HuH-7.5 (cell line): ENCODE results near the gene GLDN.

Experiments
- DNase-seq: peaks from one replicate; pipeline ENCODE4 v3.0.0; 2011; ENCODE audit warnings: low spot score

Gene GLDN

DNA sequence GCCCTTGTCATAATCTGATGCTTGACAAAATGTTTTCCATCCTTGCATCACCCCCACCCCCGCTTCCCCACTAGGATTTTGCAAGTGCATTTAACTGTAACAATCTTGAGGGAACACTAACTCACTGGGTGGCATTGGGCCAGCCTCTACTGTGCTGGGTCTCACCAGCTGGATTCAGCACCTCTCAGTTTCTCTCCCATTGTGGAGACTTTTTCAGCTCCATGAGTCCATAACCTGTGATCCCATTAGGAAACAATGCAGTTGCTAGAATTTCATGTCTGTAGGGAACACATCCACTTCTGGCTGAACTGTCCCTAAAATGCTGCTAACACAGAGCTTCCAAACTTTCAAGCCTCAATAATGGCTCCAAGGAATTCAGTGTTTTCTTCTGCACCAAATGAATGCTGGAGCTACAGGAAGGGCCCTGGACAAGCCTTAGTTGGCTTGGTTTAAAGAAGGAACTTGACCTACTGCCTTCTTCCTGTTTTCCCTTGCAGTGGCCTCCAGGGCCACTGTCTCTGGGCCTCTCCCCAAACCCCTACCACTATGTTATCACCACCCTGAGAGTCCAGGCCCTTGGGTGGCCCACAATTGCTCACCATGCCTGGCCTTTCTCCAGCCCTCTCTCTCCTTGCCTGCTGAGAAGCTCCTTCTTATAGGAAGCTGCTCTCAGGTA is 18.7 kb upstream of the GLDN start:
- no peak for DNase-seq

DNA sequence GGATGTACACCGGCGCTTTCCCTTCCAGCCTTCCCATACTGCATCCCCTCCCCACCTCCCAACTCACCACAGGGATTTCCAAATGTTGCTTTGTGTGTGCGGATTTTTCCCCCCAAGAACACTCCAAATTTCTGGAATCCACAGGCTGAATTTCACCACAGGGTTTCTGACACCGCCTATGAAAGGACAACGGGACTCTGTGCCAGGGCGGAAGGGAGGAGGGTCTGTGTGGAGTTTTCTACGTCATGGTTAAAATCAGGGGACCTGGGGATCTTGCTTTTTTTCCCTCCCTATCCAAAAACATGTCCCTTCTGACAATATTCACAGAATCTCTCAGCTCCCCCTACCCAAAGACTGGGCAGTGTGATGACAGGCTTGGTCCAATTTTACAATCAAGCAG is 17.7 kb upstream of the GLDN start:
- DNase-seq: no peak

DNA sequence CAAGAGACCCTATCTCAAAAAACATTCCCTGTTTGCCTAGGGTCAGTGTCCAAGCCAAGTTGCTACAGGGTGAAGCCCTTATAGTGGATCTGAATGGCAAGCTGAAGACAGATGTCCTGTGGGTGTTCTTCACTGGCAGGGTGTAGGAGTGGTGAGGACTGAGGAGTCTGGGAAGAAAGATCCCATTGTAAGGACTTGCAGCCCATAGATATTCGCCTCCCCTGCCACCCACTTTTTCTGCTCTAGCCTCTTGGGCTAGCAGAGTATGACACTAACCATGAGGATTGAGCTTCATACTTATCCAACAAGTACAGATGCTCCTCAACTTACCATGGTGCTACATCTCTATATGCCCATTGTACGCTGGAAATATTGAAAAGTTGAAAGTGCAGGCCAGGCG is 16.3 kb upstream of the GLDN start:
- no peak for DNase-seq

DNA sequence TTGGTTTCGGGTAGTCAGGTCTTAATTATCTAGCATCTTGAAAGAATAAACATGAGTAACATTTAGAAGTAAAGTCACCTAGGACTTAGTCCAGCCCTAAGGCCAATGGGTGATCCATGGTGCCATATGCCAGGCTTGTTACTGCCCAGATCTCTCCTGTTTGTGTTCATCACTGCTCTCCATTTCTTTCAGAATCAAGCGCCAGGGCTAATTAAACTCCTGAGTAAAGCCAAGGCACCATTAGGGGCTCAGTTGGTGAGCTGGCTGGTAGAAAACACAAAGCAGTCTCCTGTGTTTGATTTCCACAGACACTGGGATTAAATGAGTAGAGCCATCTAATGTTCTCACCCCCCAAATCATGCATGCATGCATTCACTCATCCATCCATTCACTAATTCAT is 14.4 kb upstream of the GLDN start:
- no peak for DNase-seq

DNA sequence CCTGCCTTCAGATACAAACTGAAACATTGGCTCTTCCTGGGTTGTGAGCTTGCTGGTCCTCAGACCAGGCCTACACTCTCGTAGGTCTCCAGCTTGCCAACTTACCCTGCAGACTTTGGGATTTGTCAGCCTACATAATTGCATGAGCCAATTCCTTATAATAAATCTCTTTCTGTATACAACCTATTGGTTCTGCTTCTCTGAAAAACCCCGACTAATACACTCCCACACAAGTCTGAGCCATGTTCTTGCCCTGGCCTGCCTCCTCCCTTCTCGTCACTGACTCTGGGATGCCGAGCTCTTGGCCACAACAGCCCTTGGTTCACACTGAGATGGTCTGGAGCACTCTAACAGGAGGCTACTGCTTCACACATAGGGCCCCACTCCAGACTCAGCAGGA is 12.5 kb upstream of the GLDN start:
- no peak for DNase-seq

DNA sequence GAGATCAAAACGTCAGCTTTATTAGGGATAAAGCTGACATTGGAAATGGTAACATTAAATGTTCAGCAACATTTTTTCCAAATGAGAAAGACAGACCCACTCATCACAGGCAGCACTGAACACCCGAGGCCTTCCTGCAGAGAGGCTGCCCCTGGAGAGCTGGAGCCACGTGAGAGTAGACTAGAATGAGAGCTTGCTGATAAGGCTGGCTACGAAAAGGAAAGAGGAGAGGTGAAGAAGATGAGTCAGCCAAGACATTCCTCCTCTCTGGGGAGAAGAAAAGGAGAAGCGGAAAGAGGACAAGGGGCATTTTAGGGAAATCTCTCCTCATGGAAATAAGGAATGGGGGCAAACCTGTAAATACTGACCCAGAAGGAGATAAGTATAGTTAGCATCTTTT is 10.3 kb upstream of the GLDN start:
- no peak for DNase-seq

DNA sequence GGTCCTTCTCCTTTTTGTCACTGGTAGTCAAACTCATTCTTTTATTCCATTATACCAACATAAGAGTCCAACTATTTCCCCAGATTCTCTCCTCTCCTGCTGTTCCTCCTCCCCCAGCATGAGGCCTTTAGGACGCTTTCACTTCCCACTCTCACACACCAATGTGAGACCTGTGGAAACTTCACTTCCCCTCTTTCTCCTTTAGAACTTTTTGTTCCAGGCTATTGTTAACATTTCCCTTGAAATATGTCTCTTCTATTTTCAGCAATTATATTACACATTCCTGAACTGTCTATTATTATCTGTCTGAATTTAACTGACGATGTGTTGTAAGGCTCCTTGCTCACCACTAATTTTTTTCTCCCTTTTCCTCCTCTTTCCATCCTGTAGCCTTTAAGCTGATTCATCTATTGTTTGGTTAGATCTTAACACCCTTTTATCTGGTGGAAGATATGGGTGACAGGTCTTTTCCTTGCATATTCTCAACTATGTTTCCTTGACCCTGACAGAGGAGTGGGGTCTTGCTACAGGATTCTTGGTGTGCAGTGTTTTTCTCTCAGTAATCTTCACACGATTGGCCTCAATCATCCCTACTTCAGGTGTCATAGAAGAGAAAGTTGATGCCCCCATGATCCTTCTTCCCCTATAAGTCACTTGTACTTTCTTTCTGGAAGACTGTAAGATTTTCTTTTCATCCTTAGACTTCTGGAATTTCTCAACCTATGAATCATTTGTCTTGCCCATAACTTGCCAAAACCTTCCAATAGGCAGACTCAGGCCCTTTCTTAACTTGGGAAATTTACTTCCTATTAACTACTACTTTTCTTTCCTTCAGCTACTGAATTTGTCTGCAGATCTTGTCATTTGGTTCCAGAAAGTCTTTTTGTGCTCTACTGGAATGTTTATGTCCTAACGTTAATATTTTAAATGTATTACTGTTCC is 9.0 kb upstream of the GLDN start:
- no peak for DNase-seq

DNA sequence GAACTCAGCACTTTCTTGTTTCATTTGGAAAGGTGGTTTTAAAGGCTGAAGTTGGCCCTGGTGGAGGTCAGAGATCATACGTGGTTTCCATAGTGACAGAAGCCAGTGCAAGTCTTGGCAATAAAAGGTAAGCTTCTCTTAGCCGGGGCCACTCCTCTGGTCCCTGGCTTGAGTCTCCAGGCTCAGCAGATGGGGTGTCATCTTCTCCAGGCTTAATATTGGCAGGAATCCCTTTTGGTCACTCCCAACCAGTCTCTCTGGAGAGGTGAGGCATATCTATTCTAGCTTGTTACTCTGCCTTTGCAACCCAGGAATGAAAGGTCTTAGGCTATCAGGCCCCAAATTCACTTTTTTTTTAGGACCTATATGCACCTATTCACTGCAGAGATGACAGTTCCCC is 7.9 kb upstream of the GLDN start:
- no peak for DNase-seq

DNA sequence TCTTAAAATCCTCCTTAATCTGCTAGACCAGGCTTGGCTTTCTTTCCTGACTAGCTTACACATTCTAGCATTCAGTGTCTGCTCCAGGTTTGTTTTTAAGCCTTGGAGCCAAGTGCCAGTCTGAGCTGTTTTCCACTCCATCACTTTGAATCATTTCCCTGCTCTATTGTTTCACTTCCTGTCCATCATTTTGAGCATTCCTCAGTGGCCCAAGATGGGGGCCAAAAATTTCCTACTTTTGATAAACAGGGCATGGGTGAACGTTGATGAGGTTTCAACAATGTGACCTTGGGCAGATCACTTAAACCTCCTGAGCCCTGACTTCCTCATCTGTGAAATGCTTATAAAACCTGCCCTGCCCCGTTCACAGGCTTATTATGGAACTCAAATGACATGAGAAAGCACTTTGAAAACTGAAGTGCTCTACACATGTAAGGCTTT is 7.4 kb upstream of the GLDN start:
- DNase-seq: no peak

DNA sequence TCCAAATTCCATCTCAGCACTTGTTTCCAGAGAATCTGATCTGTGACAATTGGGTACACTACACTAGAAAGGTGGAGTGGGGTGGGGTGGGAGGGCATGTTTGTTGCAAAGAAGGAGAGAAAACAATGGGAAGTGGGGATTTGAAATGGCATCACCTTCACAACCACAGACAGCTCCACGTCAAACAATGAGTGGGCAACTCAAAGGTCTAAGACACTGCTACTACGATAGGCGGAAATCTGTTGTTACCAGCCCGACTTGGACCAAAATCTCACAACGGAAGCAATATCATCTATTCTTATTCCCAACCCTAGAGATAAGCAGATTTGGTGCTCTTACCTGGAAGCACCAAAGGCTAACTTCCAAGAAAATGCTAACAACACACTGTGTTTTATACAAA is 6.4 kb upstream of the GLDN start:
- no peak for DNase-seq

DNA sequence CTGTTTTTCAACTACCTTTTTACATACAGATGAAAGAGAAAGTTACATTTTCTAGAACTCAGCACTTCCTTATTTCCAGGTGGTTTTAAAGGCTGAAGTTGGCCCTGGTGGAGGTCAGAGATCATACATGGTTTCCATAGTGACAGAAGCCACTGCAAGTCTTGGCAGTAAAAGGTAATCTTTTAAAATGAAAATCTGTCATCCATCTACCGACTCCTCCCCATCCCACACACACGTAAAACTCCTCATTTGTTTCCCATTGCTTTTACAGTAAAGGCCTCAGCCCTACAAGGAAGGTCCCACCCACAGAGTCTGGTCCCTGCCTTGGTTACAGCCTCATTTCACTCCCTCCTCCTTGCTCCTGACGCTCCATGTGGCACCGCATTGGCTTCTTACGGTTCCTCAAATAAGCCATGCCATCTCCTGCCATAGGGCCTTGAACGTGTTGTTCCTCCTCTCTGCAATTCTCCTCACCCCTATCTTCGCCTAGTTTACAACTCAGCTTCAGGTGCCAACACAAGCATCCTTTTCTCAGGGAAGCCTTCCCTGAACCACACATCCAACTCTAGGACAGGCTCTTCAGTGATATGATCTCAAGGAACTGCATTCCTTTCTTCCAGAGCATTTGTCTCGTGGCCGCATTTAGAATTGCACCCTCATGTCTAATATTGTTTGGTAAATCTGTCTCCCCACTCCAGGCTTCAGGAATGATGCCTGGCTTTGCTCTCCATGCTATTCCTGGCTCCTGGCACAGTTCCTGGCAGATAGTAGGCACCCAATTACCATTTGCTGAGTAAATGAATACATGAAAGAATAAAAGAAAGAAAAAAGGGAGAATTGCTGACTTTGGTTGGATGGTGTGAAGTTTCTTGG is 5.7 kb upstream of the GLDN start:
- DNase-seq: no peak

DNA sequence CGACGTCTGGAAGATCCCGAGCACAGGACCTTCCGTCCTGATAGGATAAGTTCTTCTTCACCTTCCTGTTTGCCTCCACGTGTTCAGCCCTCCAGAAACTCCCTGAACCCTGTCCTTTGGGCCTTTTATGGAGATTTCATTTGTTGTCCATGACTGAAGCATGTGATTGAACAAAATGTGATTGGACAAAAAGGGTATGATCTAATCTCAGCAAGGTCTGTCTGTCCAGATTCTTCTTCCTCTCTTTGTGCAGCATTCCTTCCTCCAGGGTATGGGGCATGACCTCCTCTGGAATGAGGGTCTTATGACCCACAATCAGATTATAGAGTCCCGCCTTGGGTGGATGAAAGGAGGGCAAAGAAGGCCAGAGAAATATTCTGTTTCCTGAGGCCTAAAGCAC is 3.0 kb upstream of the GLDN start, which contains the start of gene CYP19A1:
Gene CYP19A1, minus strand, starts transcription at position 101 of the 400 bp plus-strand sequence. CDS start 95,684 bp downstream, outside the sequence.
- no peak for DNase-seq

DNA sequence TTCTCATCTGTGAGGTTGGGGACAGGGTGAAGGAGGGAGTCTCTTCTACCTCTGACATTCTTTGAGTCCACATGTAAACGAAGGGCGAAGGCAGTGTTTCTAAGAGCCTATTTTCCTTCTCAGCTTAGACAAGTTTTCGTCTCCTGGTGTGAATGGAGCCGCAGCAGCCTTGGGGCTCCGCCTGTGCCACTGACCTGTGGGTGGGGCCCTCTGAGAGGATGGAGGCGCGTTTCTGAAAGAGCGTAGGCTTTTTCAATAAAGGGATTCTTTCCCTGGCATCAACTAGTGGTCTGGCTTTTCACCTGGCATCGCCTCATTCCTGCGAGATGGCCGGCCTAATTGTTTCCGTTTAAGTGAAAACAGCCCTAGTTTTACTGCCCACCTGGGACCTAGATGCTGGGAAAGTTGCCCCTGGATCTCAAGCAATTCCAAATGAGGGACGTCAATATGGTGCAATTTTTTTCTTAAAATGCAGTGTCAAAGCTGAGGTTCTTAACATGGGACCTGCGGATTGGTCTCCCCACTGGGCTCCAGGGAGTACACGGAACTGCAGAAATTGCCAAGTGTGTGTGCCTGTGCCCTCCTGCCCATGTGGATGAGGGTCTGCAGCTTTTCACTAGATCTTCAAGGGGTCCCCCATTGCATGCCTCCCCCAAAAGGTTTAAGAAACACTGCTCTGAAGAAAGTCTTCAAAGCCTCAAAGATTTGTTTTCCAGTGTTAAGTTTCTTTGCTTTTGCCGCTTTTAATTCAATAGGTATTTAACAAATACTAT is 958 bp downstream of the GLDN start:
- DNase-seq: no peak

DNA sequence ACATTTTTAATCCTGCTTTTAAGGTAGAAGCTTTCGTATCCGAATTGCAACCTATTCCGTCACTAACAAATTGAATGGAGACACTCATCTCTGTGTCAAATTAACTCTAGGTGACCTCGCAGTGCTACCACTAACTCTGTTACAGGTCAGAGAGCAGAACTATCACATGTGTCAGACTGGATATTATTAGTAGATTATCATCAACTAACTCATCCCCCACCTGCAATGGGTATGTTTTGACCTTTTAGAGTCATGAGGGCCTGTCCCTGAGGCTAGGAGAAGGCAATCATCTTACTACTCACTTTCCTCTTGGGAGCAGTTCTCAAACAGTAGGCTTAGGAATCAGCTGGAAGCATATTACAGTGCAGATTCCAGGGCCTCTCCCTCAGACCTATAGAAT is 2.0 kb downstream of the GLDN start:
- no peak for DNase-seq

DNA sequence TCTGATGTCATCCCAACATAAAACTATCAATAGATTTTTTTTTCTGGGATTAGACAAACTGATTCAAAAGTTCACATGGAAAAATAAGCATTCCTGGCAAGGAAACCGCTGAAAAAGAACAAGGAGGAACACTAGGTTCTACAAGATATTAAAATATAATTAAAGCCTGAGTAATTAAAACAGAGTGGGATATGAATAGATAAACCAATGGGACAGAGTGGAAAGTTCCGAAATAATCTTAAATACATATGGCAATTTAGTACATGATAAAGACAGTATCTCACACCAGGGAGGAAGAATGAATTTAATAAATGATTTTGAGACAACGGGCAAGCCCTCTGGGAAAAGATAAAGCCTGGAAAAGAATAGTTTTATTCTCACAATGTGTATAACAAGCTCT is 4.7 kb downstream of the GLDN start:
- DNase-seq: no peak

DNA sequence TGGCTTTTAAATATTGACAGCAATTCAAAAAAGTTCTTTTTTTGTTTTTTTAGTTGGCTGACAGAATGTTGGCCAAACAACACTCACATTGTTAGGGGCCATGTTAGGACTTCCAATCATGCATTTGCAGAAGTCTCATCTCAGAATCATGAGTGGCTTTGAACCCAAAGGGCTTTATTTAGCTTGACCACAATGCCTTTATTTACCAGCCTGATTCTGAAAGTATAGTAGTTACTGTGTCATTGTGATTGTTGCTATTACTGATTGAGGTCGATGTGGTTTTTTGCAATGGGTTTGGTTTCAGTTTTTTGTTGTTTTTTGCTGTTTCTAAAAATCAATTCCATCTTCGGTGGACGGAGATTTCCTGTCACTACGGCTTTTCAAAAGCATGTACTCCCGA is 7.2 kb downstream of the GLDN start:
- no peak for DNase-seq

DNA sequence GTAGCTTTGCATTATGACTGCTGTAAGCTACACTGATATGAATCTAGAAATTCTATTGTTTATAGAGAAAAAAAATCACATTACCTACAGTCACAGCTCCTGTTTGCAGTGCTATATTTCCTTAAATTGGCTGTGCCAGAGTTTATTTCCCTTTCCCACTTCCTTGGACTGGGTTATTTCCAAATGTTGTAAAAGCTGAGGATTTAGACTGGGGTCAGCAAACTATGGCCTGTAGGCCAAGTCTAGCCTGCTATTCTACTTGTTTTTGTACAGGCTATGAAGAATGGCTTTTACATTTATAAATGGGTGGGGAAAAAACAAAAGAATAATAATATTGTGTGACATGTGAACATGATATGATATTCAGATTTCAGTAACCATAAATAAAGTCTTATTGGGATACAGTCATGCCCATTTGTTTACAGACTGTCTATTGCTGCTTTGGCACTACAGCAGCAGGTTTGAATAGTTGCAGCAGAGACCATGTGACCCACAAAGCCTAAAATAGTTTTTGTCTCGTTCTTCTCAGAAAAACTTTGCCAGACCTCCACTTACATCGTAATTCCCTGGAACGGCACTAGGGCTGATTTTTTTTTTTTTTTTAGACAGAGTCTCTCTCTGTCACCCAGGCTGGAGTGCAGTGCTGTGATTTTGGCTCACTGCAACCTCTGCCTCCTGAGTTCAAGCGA is 7.8 kb downstream of the GLDN start:
- no peak for DNase-seq

DNA sequence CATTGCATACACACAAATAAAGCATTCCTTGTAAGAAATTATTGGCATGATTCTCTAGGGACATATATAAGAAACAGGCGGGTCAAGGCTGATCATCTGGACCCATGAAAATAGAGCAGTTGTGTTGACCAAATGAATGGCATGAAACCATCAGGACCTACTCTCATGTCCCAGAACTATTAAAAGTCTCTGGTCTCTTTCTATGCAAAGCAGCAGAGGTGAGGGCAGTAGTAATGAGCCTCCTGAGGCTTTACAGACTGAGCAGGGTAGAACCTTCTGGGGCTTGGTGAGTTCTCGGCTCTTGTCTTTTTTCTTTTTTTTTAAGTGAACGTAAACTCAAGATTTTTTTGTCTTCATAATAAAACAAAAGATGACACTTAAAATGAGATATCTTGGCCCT is 9.3 kb downstream of the GLDN start:
- no peak for DNase-seq

DNA sequence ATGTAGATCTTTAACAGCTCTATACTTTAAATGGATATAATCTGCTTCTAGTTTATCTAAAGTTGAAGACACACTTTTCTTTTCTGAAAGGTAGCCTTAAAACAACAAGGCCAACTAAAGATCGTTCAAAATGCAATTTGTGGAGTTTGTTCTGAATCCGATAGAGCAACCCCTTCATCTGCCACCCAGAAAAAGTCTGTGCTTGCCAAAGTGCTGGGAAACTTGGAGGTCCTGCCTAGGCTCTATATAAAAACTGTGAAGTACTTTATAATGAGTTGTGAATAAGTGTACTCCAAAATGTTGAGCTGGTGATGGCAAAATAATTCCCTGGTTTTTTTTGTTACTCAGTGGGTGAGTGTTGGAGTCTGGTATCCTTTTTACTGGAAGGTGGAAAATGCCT is 12.5 kb downstream of the GLDN start:
- DNase-seq: no peak

DNA sequence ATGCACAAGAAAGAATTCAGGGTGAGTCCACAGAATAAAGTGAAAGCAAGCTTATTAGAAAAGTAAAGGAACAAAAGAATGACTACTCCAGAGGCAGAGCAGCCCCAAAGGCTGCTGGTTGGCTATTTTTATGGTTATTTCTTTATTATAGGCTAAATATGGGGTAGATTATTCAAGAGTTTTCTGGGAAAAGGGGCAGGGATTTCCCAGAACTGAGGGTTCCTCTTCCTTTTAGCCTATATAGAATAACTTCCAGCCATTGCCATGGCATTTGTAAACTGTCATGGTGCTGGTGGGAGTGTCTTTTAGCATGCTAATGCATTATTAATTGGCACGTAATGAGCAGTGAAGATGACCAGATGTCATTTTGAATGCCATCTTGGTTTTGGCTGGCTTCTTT is 13.6 kb downstream of the GLDN start:
- DNase-seq: no peak

DNA sequence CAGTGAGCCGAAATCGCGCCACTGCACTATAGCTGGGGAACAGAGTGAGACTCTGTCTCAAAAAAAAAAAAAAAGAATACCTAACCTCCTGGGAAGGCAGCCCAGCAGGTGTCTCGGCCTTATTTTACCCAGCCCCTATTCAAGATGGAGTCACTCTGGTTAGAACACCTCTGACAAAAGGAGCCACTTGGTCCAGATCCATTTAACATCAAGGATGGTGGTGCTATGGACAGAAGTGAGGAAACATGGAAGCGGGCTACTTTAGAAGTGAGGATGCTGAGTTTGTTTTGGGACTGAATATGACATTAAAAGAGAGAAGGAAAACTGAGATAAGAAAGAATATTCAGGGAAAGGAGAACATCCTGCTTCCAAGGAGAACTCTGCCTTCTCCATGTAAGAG is 14.7 kb downstream of the GLDN start:
- no peak for DNase-seq
